Adrenal gland (tissue), 12 donors: ENCODE data around the gene MMP21. TPM values are rescaled to one million over a fixed set of nuclear protein-coding genes. Genes with fewer than 3 reads are reported as not detected.

Experiments
- DNase-seq, 7 donors: peaks; one replicate each; pipeline ENCODE4 v3.0.0-alpha.2; 2019 to 2020
- H3K27ac ChIP-seq, 5 donors: fragments of 200-600 bp; sonication (generic) in 4 of 5; 1 replicate in 3 of 5; 2 replicates in 2 of 5; pipeline versions ENCODE4 v1.5.1 to v1.8.0; 2016 to 2020; ENCODE audit warnings: mild to moderate bottlenecking in 1 of 5
- H3K27me3 ChIP-seq: fragments of 200-600 bp; 2 replicates; pipeline ENCODE4 v1.8.0; 2021
- H3K36me3 ChIP-seq, 2 donors: fragments of 200-600 bp; replicated peaks in 1 of 2; 1 replicate in 1 of 2; 2 replicates in 1 of 2; pipeline versions ENCODE4 v1.5.1 to v1.8.0; 2018 to 2022
- H3K4me1 ChIP-seq, 2 donors: fragments of 200-600 bp; replicated peaks in 1 of 2; 1 replicate in 1 of 2; 2 replicates in 1 of 2; pipeline versions ENCODE4 v1.5.1 to v1.8.0; 2018 to 2021
- H3K4me3 ChIP-seq, 4 donors: fragments of 200-600 bp; sonication (generic) in 3 of 4; one replicate each; pipeline ENCODE4 v1.5.1; 2016 to 2018
- H3K9me3 ChIP-seq, 3 donors: fragments of 200-600 bp; sonication (generic) in 1 of 3; replicated peaks in 1 of 3; 1 replicate in 2 of 3; 2 replicates in 1 of 3; pipeline versions ENCODE4 v1.5.1 to v1.8.0; 2016 to 2021
- POLR2A ChIP-seq, 2 donors: fragments of 450-650 bp; IDR thresholded peaks; one replicate each; pipeline ENCODE4 v1.6.1; 2017; ENCODE audit warnings: antibody characterized with exemption in 2 of 2, mild to moderate bottlenecking in 2 of 2, moderate library complexity in 1 of 2
- WGBS, 4 donors: extraction: QIAGEN DNeasy Blood & Tissue Kit in 2 of 4; methylation state at CpG; one replicate each; pipeline versions ENCODE4 v1.1.5 to v1.1.7; 2013 to 2017; 5-methylcytosine and 5-hydroxymethylcytosine counted together
- intact Hi-C, 2 donors: fragments of 100-400 bp; cut with DNase I; formaldehyde crosslinking; loops; one replicate each; pipeline versions ENCODE4 v1.14.1 to v1.15.0; 2022 to 2023
- polyA plus RNA-seq, 3 donors: library from polyadenylated mRNA; stranded (reverse); fragments of 200-250 nt in 2 of 3; fragments of 350-450 nt in 1 of 3; fragmentation: Illumina TruSeq in 1 of 3; extraction: RNeasy Lipid Tissue Mini Kit (QIAGEN cat#74804) in 1 of 3; gene quantifications; one replicate each; pipeline ENCODE4 v1.2.3, GENCODE V29; 2013 to 2014
- total RNA-seq, 9 donors: library from RNA; depleted of rRNA in 4 of 9; stranded (reverse); fragments of >200 nt in 4 of 9; fragments of 120-200 nt in 1 of 9; fragmentation: NEBNext Ultra II Directional in 1 of 9; extraction: Animal tissue kit (Norgen Biotek cat#: 25700) in 1 of 9; gene quantifications; one replicate each; pipeline versions ENCODE4 v1.1.0 to v1.2.4, GENCODE V29; 2013 to 2023
- TF ChIP-seq, protein P1 (sequence below), 6 experiments: fragments of 450-650 bp in 4 of 6; fragments of 200-600 bp in 2 of 6; sonication (generic) in 1 of 6; IDR thresholded peaks; 1 replicate in 5 of 6; 2 replicates in 1 of 6; pipeline versions ENCODE4 v1.5.1 to v1.8.0; 2016 to 2021; ENCODE audit warnings: antibody characterized with exemption in 6 of 6, mild to moderate bottlenecking in 2 of 6, moderate library complexity in 1 of 6
- donor health status: healthy with polysubstance abuse.
- donor health status: Bipolar disorder and iron deficiency.
- donor health status: DM: yes; HTN: yes; CAD: no.
- donor health status: DM: no; HTN: no; CAD: no.
- donor health status: DM: no; HTN: no; CAD: no.
- donor health status: DM: yes; HTN: yes; CAD: no.

The MMP21 gene
- total and polyA plus RNA-seq, 12 donors = 0.11 to 0.27 (median 0.24) TPM; not detected in 7

DNA sequence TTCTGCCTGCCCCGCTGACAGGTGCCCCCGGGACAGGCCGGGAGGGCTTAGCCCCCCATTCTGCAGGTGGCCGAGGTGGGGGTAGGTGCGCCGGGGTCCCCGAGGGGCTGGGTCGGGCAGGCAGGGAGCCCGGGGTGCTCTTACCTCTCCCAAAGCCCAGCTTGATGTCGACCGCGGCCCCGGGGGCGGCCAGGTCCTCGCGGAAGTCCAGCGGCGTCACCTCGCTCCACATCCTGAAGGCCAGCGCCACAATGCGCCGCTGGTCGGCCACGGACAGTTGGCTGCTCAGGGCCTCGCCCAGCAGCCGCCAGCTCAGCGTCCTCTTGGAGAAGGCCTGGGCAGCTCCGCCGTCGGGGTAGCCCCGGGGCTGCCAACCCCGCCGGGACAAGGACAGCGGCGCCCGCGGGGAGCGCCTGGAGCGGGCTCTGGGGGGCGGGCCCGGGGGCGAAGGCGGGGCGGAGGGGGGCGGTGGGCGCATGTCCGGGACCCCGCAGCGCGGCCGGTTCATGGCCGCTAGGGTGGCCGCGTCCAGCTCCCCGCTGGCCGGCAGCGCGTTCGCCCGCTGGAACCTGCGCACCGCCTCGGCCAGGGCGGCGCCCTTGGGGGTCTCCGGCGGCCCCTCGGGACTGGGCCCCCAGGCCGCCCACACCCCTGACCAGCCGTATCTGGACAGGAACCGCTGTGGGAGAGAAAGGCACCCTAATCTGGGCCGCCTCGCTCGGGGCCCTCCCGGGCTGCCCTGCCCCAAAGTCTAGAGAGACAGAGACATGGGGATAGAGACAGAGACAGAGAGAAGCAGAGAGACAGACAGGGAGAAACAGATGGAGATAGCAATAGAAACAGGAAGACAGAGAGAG, 1.7 kb downstream of the MMP21 start:
- Histone ChIP-seq H3K9me3 (no peaks in the 10 kb centered on the region), H3K36me3 (no peaks in the 10 kb centered on the region), H3K4me1 (no peaks in the 10 kb centered on the region), H3K27ac (no peak overlapping the region), H3K4me3 (no peak overlapping the region), H3K27me3 (no peaks in the 10 kb centered on the region)
- no peak for DNase-seq
- TF ChIP-seq, protein P1, sequence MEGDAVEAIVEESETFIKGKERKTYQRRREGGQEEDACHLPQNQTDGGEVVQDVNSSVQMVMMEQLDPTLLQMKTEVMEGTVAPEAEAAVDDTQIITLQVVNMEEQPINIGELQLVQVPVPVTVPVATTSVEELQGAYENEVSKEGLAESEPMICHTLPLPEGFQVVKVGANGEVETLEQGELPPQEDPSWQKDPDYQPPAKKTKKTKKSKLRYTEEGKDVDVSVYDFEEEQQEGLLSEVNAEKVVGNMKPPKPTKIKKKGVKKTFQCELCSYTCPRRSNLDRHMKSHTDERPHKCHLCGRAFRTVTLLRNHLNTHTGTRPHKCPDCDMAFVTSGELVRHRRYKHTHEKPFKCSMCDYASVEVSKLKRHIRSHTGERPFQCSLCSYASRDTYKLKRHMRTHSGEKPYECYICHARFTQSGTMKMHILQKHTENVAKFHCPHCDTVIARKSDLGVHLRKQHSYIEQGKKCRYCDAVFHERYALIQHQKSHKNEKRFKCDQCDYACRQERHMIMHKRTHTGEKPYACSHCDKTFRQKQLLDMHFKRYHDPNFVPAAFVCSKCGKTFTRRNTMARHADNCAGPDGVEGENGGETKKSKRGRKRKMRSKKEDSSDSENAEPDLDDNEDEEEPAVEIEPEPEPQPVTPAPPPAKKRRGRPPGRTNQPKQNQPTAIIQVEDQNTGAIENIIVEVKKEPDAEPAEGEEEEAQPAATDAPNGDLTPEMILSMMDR (IDR thresholded peaks at IDR 0.05) = no peak
- no peak for TF ChIP-seq POLR2A (IDR thresholded peaks at IDR 0.05)
- WGBS, 4 donors = 68 to 94% (median 72%) methylated on average over 12 to 75 of the region's 75 CpGs
- intact Hi-C loops = no loop called here

DNA sequence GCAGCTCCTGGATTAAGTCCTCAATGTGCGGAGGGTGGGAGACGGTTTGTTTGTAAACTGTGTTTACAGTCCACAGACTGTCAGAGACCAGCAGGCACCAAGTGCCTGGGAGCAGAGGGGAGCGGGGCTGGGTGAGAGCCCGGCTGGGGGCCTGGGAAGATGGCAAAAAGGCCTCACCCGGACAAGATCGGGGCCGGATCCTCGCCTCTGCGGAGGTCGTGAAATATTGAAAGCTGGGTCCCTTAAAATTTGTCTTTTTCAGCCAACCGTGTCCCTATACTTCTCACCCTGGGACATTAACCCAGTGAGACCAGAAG, 2.8 kb downstream of the MMP21 start:
- intact Hi-C loops = no loop called here
- Histone ChIP-seq H3K27me3 (no peaks in the 10 kb centered on the region), H3K4me3 (no peak overlapping the region), H3K4me1 (no peaks in the 10 kb centered on the region), H3K36me3 (no peaks in the 10 kb centered on the region), H3K9me3 (no peaks in the 10 kb centered on the region), H3K27ac (no peak overlapping the region)
- no peak for TF ChIP-seq POLR2A (IDR thresholded peaks at IDR 0.05)
- TF ChIP-seq, protein P1 (IDR thresholded peaks at IDR 0.05) = no peak
- DNase-seq = no peak
- WGBS, 4 donors = 87 to 93% (median 91%) methylated on average over 11 of the region's 11 CpGs

DNA sequence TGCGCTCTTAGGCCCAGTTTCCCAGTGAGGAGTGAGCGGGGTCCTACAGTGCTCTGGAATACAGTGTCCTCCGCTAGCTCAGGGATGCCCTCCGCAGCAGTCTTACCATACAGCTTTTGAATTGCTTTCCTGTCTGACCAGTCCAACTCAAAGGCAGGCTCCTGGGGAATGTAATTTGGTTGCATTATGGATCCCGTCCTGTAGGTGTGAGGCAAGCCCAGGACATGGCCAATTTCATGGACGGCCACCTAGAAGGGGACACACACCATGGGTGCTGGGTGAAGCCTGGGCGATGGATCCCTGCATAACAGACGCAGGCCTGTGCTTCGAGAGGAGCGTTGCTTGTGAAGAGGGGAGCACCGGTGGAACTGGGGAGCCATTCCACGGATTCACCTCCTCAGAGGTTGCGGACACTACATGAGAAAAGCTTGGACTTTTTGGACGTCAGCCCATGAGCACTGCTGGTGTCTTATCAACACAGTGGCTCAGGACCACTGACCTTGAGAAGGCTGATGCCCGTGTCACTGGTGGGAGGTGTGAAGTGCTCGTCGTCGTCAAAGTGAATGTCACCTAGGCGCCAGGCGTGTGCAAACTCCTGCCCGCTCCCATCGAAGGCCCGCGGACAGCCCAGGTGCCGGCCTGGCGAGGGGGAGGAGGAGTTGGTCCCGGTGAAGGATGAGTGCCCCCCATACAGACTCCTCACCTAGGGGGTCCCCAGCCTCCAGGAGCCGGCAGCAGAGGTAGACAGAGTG, 3.3 kb downstream of the MMP21 start:
- DNase-seq = no peak
- TF ChIP-seq, protein P1 (IDR thresholded peaks at IDR 0.05) = no peak
- TF ChIP-seq POLR2A (IDR thresholded peaks at IDR 0.05) = no peak
- Histone ChIP-seq H3K27me3 (no peaks in the 10 kb centered on the region), H3K4me1 (no peaks in the 10 kb centered on the region), H3K4me3 (no peak overlapping the region), H3K36me3 (no peaks in the 10 kb centered on the region), H3K9me3 (no peaks in the 10 kb centered on the region), H3K27ac (no peak overlapping the region)
- intact Hi-C loops = no loop called here
- 86 to 92% (median 92%) methylated on average over 8 to 28 of the region's 28 CpGs for WGBS, 4 donors

DNA sequence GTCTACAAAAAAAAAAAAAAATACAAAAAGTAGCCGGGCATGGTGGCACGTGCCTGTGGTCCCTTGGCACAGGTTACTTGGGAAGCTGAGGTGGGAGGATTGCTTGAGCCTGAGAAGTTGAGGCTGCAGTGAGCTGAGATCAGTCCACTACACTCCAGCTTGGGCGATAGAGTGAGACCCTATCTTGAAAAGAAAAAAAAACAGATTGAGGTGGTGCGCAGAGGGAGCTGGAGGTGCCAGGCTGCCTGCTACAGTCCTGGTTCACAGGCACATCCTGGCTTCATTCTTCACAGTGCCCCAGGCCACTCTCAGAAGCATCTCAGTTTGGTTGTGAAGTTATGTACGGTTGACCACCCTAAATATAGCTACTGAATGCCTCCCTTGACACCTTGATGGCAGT, 4.8 kb downstream of the MMP21 start:
- 88 to 91% (median 89%) methylated on average over 5 of the region's 5 CpGs for WGBS, 4 donors
- no peak for DNase-seq
- Histone ChIP-seq H3K36me3 (no peaks in the 10 kb centered on the region), H3K27me3 (no peaks in the 10 kb centered on the region), H3K27ac (no peak overlapping the region), H3K9me3 (no peaks in the 10 kb centered on the region), H3K4me3 (no peak overlapping the region), H3K4me1 (no peaks in the 10 kb centered on the region)
- TF ChIP-seq POLR2A (IDR thresholded peaks at IDR 0.05) = no peak
- TF ChIP-seq, protein P1 (IDR thresholded peaks at IDR 0.05) = no peak
- intact Hi-C loops = no loop called here
